MM.1S (cell line): ENCODE results near the gene KRTAP21-2.

Experiments used
- DNase-seq: peaks from one replicate; pipeline ENCODE4 v3.0.0-alpha.2; 2015
- H2AFZ ChIP-seq: fragments of 300-600 bp; sonication (generic); 2 replicates; pipeline ENCODE4 v1.6.0; 2016; ENCODE audit warnings: antibody characterized with exemption, low read length
- H3F3A ChIP-seq: fragments of 300-600 bp; sonication (generic); 2 replicates; pipeline ENCODE4 v1.6.1; 2016; ENCODE audit warnings: mild to moderate bottlenecking, antibody characterized with exemption, low read length, moderate library complexity, mixed read lengths; ENCODE audit not compliant: insufficient read depth
- H3K27ac ChIP-seq: fragments of 300-600 bp; sonication (generic); 2 replicates; pipeline ENCODE4 v1.5.1; 2016; ENCODE audit warnings: mild to moderate bottlenecking, low read length
- H3K27me3 ChIP-seq: fragments of 300-600 bp; sonication (generic); replicated peaks from 2 replicates; pipeline ENCODE4 v1.6.0; 2016; ENCODE audit warnings: low read length; ENCODE audit not compliant: insufficient read depth
- H3K36me3 ChIP-seq: fragments of 300-600 bp; sonication (generic); replicated peaks from 2 replicates; pipeline ENCODE4 v1.6.1; 2016; ENCODE audit warnings: mild to moderate bottlenecking, low read length, mixed read lengths; ENCODE audit not compliant: insufficient read depth
- H3K4me1 ChIP-seq: fragments of 300-600 bp; sonication (generic); 2 replicates; pipeline ENCODE4 v1.6.1; 2016; ENCODE audit warnings: low read length, mixed read lengths
- H3K4me2 ChIP-seq: fragments of 300-600 bp; sonication (generic); 2 replicates; pipeline ENCODE4 v1.6.0; 2016; ENCODE audit warnings: low read depth, low read length
- H3K4me3 ChIP-seq: fragments of 300-600 bp; sonication (generic); 2 replicates; pipeline ENCODE4 v1.5.1; 2016; ENCODE audit warnings: low read length, mixed read lengths
- H3K79me2 ChIP-seq: fragments of 300-600 bp; sonication (generic); 2 replicates; pipeline ENCODE4 v1.6.1; 2016; ENCODE audit warnings: mixed run types, low read length, mixed read lengths
- H3K9ac ChIP-seq: fragments of 300-600 bp; sonication (generic); 2 replicates; pipeline ENCODE4 v1.6.1; 2016; ENCODE audit warnings: low read length, mixed read lengths
- H3K9me2 ChIP-seq: fragments of 300-600 bp; sonication (generic); replicated peaks from 2 replicates; pipeline ENCODE4 v1.6.1; 2016; ENCODE audit warnings: mild to moderate bottlenecking, low read length, mixed read lengths; ENCODE audit not compliant: insufficient read depth
- H3K9me3 ChIP-seq: fragments of 300-600 bp; sonication (generic); replicated peaks from 2 replicates; pipeline ENCODE4 v1.6.1; 2016; ENCODE audit warnings: mild to moderate bottlenecking, low read length, mixed read lengths; ENCODE audit not compliant: insufficient read depth
- H4K20me1 ChIP-seq: fragments of 300-600 bp; sonication (generic); 2 replicates; pipeline ENCODE4 v1.6.1; 2016; ENCODE audit warnings: mild to moderate bottlenecking, low read length, moderate library complexity, mixed read lengths; ENCODE audit not compliant: insufficient read depth
- EZH2 ChIP-seq: fragments of 300-600 bp; sonication (generic); optimal IDR thresholded peaks from 2 replicates; pipeline ENCODE3; 2017; ENCODE audit warnings: low read depth, mild to moderate bottlenecking, antibody characterized with exemption, low read length, mixed read lengths
- EZH2phosphoT487 ChIP-seq: fragments of 300-600 bp; sonication (generic); IDR thresholded peaks from 2 replicates; pipeline ENCODE4 v1.6.1; 2018; ENCODE audit warnings: antibody characterized with exemption, low read length
- TF ChIP-seq, protein P1 (sequence below): fragments of 300-600 bp; sonication (generic); IDR thresholded peaks from 2 replicates; pipeline ENCODE4 v1.5.1; 2016; ENCODE audit warnings: antibody characterized with exemption, low read length, mixed read lengths

Gene KRTAP21-2

DNA sequence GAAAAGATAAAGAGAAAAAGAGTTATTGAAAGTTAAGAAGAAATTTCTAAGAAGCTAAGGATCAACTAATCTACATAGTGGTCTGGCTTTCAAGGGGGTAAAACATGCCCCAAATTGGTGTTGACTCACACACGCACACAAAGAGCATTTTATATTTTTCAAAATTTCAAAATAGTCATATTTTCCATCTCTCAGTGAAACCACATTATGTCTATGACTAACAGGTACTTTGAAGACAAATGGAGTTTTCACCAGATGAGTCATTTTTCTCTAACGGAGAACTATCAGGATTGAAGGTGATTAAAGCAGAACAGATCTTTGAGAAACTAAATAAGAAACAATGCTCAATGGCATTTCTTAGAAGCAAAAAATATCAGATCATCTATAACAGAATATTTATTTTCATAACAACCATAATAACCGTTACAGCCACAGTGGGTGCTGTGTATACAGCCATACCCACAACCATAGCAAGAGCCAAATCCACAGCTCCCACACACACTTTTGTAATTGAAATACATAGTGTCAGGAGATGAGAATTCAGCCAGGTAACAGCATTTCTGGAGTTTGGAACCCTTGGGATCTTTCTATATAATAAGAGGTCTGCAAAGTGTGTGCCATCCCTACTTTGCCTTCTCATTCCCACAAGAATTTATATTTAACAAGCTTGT is 28.7 kb downstream of the KRTAP21-2 start, which contains the start of gene KRTAP21-3:
Gene KRTAP21-3 (minus strand): TSS at position 539 of the 671 bp plus-strand sequence. CDS start 18 bp downstream, at position 521.
- Histone ChIP-seq H3K36me3 (no peaks in the 10 kb centered on the region), H3K4me2 (no peak within 1 kb of the TSS), H3K4me1 (no peaks in the 10 kb centered on the region), H3K27me3 (no peaks in the 10 kb centered on the region), H3F3A (no peaks in the 10 kb centered on the region), H3K79me2 (no peaks in the 10 kb centered on the region), H2AFZ (no peak within 1 kb of the TSS), H3K27ac (no peak within 1 kb of the TSS), H3K9ac (no peak within 1 kb of the TSS), H3K9me2 (no peaks in the 10 kb centered on the region), H3K4me3 (no peak within 1 kb of the TSS), H4K20me1 (no peaks in the 10 kb centered on the region), H3K9me3 (no peaks in the 10 kb centered on the region)
- DNase-seq: no peak
- TF ChIP-seq EZH2 (no peak), EZH2phosphoT487 (no peak)
- TF ChIP-seq, protein P1, sequence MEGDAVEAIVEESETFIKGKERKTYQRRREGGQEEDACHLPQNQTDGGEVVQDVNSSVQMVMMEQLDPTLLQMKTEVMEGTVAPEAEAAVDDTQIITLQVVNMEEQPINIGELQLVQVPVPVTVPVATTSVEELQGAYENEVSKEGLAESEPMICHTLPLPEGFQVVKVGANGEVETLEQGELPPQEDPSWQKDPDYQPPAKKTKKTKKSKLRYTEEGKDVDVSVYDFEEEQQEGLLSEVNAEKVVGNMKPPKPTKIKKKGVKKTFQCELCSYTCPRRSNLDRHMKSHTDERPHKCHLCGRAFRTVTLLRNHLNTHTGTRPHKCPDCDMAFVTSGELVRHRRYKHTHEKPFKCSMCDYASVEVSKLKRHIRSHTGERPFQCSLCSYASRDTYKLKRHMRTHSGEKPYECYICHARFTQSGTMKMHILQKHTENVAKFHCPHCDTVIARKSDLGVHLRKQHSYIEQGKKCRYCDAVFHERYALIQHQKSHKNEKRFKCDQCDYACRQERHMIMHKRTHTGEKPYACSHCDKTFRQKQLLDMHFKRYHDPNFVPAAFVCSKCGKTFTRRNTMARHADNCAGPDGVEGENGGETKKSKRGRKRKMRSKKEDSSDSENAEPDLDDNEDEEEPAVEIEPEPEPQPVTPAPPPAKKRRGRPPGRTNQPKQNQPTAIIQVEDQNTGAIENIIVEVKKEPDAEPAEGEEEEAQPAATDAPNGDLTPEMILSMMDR: no peak

DNA sequence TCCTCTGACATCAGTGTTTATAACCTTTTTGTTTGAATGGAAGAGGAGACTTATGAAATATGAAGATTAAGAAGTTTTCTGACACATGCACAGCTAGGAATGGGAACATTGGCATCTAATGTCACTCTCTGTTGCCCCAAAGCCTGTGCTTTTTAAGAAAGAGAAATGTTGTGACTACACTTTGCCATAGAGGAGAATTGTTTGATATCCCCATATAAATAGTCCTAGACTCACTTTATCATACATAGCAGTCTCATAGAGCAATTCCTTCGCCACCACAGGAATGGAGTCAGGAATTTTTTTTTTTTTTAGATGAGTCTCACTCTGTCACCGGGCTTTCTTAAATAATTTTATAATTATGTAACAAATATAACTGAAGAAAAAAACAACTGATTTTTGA is 30.0 kb downstream of the KRTAP21-2 start:
- Histone ChIP-seq H4K20me1 (no peaks in the 10 kb centered on the region), H3K4me3 (no peak overlapping the region), H3K9me2 (no peaks in the 10 kb centered on the region), H3K36me3 (no peaks in the 10 kb centered on the region), H3K27ac (no peak overlapping the region), H3K9ac (no peak overlapping the region), H3K27me3 (no peaks in the 10 kb centered on the region), H3K79me2 (no peaks in the 10 kb centered on the region), H3K4me1 (no peaks in the 10 kb centered on the region), H3F3A (no peaks in the 10 kb centered on the region), H3K9me3 (no peaks in the 10 kb centered on the region), H3K4me2 (no peak overlapping the region), H2AFZ (no peak overlapping the region)
- no peak for DNase-seq
- no peak for TF ChIP-seq EZH2phosphoT487

DNA sequence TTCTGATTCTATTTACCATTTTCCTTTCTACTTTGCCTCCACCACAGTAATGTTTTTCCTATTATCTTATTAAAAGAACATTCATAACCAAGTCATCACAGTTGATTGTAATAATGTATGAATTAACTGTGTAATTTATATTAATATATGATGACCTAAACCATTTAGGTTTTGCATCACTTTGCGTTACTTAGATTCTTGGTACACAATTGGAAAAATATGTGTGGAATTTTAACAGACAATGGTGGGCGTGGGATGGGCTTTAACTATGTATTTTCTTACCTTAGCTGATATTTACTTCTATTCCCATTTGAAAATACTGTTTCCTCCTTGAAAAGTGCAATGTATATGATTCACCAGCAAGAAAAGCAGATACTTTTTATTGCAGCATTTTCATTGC is 32.1 kb downstream of the KRTAP21-2 start:
- Histone ChIP-seq H3K9me3 (no peaks in the 10 kb centered on the region), H3K27me3 (no peaks in the 10 kb centered on the region), H3K79me2 (no peaks in the 10 kb centered on the region), H3F3A (no peaks in the 10 kb centered on the region), H3K36me3 (no peaks in the 10 kb centered on the region), H2AFZ (no peak overlapping the region), H4K20me1 (no peaks in the 10 kb centered on the region), H3K4me3 (no peak overlapping the region), H3K4me2 (no peak overlapping the region), H3K9ac (no peak overlapping the region), H3K4me1 (no peaks in the 10 kb centered on the region), H3K27ac (no peak overlapping the region), H3K9me2 (no peaks in the 10 kb centered on the region)
- TF ChIP-seq EZH2phosphoT487 (no peak), EZH2 (no peak)
- TF ChIP-seq, protein P1: no peak
- no peak for DNase-seq

DNA sequence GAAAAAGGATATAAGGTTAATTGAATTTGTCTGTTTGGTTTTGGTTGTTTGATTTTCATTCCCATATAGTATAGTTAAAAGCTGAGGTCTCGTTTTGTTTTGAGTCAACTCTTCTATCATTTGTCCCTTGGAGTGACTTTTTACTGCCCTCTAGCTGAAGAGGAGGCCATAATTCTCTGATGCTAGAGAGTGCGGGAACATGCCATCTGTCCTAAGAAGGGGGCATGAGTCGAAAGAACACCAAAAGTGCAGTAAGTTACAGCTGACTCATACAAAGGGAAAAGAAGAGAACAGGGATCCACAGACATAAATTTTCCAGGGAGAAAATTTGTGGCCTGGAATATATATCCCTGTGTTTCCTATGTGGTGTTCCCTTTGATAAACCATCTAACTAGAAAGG is 32.6 kb downstream of the KRTAP21-2 start:
- no peaks in the 10 kb centered on the region for H4K20me1 ChIP-seq
- no peak overlapping the region for H3K4me2 ChIP-seq
- no peaks in the 10 kb centered on the region for H3K79me2 ChIP-seq
- no peaks in the 10 kb centered on the region for H3K9me2 ChIP-seq
- H3K27me3 ChIP-seq: no peaks in the 10 kb centered on the region
- H3F3A ChIP-seq: no peaks in the 10 kb centered on the region
- no peak overlapping the region for H3K4me3 ChIP-seq
- no peak for DNase-seq
- no peaks in the 10 kb centered on the region for H3K36me3 ChIP-seq
- H3K9me3 ChIP-seq: no peaks in the 10 kb centered on the region
- no peak overlapping the region for H2AFZ ChIP-seq
- TF ChIP-seq EZH2: no peak
- TF ChIP-seq, protein P1: no peak
- no peak for TF ChIP-seq EZH2phosphoT487
- H3K27ac ChIP-seq: no peak overlapping the region
- H3K9ac ChIP-seq: no peak overlapping the region
- no peaks in the 10 kb centered on the region for H3K4me1 ChIP-seq
